Rectal smooth muscle tissue (tissue), 1 donor: ENCODE results near the gene DBNL.

Experiments used
- H3K27ac ChIP-seq: one replicate; pipeline ENCODE4 v1.7.0; 2013; ENCODE audit warnings: low read depth, low read length, inconsistent platforms
- H3K27me3 ChIP-seq: one replicate; pipeline ENCODE4 v1.7.0; 2013; ENCODE audit warnings: low read length; ENCODE audit not compliant: control insufficient read depth, insufficient read depth
- H3K36me3 ChIP-seq: one replicate; pipeline ENCODE4 v1.7.0; 2013; ENCODE audit warnings: low read length; ENCODE audit not compliant: control insufficient read depth, insufficient read depth
- H3K4me1 ChIP-seq: one replicate; pipeline ENCODE4 v1.7.0; 2013; ENCODE audit warnings: low read length; ENCODE audit not compliant: control insufficient read depth, insufficient read depth
- H3K4me3 ChIP-seq: one replicate; pipeline ENCODE4 v1.7.0; 2013; ENCODE audit warnings: low read length
- H3K9ac ChIP-seq: one replicate; pipeline ENCODE4 v1.7.0; 2013; ENCODE audit warnings: low read length

Gene DBNL

DNA sequence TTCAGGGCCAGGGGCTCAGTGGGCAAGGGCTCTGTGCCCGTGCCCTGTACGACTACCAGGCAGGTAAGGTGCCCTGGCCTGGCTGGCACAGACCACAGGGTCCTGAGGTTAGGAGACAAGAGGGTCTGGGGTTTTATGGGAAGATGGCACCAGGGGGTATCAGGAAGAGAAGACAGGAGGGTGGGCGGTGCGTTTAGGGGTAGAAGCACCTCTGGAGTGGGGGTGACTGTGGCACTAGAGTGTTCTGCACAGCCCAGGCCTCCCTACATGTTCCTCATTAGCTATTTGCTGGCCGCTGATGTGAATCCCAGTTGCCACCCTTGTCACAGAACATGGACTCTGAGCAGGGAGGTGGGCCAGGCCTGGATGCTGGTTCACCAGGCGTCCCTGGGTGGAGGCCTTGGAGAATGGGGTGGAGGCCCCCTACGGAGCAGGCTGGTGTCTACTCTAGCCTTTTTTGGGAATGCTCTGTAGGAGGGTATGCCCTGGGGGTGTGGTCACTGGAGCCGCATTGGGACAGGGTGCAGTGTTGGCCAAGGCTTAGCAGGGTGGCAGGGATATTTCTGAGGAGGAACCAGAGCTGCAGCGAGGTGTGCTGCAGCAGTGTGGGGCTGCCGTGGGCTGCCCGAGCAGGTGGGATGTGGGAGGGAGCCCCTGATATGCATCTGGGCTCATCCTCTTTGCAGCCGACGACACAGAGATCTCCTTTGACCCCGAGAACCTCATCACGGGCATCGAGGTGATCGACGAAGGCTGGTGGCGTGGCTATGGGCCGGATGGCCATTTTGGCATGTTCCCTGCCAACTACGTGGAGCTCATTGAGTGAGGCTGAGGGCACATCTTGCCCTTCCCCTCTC lies 15.8 kb downstream of the DBNL start:
- no peaks in the 10 kb centered on the region for H3K27me3 ChIP-seq
- H3K36me3 ChIP-seq = peaks cover 40% of the 10 kb centered on the region
- H3K4me1 ChIP-seq = peaks cover 2% of the 10 kb centered on the region
- H3K27ac ChIP-seq = no peak overlapping the region
- H3K9ac ChIP-seq = no peak overlapping the region
- no peak overlapping the region for H3K4me3 ChIP-seq

DNA sequence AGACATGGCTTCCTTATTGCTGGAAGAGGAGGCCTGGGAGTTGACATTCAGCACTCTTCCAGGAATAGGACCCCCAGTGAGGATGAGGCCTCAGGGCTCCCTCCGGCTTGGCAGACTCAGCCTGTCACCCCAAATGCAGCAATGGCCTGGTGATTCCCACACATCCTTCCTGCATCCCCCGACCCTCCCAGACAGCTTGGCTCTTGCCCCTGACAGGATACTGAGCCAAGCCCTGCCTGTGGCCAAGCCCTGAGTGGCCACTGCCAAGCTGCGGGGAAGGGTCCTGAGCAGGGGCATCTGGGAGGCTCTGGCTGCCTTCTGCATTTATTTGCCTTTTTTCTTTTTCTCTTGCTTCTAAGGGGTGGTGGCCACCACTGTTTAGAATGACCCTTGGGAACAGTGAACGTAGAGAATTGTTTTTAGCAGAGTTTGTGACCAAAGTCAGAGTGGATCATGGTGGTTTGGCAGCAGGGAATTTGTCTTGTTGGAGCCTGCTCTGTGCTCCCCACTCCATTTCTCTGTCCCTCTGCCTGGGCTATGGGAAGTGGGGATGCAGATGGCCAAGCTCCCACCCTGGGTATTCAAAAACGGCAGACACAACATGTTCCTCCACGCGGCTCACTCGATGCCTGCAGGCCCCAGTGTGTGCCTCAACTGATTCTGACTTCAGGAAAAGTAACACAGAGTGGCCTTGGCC lies 16.6 kb downstream of the DBNL start:
- H3K4me1 ChIP-seq = peaks cover 9% of the 10 kb centered on the region
- no peak overlapping the region for H3K9ac ChIP-seq
- H3K36me3 ChIP-seq = peaks cover 40% of the 10 kb centered on the region
- no peak overlapping the region for H3K4me3 ChIP-seq
- no peak overlapping the region for H3K27ac ChIP-seq
- H3K27me3 ChIP-seq = no peaks in the 10 kb centered on the region

DNA sequence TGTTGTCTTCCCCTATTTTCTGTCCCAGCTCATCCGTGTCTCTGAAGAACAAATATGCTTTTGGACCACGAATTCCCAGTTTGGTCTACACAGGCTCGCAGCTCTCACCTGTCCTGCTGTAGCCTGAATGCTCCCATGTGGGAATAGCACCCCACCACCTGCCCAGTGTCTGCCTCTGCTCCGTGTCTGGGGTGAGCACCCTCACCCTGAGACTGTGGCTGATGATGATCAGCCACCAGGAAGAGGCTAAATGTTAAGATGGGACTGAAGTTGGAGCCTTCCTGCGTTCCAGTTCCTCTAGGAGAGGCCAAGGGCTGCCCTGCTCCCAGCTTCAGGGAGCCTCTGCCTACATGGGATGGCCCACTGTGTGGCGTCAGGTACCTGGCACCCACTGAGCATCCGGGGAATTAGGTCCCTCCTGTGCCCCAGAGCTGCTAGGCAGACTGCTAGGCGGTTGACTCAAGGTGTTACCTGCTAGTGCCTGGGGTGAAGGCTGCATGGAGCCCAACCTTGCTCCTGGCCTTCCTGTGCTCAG lies 17.2 kb downstream of the DBNL start:
- Histone ChIP-seq H3K4me3 (no peak overlapping the region), H3K9ac (no peak overlapping the region), H3K27ac (no peak overlapping the region), H3K4me1 (peaks cover 9% of the 10 kb centered on the region), H3K27me3 (no peaks in the 10 kb centered on the region), H3K36me3 (peaks cover 37% of the 10 kb centered on the region)

DNA sequence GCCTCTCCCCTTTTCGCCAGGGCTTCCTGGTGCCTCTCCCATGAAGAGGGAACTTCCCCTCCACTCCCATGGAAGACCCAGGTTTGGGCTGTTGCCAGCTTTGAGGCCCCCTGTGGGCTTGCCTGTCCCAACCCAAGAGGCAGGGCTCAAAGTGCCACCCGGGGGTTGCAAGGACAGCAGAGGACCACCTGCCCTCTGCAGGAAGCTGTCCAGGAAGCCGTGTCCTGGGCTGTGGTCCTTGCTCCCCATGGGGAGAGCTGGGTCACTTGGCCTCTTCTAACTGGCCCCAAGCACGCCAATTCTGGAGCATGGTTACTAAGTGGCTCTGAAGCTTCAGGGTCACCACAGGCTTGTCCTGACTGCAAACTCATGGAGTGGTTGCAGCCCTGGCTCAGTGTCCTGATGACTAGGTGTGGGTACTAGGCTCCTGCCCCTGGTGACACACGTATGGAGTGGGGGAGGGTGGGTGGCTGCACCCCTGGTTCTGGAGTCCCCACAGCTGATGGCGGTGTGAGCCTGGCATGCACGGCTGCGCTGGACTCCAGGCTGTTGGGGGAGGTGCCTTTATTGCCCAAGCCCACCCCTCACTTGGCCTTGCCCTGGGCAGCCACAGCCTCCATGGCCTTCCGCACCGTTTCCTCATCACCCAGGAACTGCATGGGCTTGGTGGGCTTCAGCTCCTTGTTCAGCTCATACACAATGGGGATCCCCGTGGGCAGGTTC lies 17.8 kb downstream of the DBNL start:
- Histone ChIP-seq H3K9ac (no peak overlapping the region), H3K4me3 (no peak overlapping the region), H3K27ac (no peak overlapping the region), H3K4me1 (peaks cover 9% of the 10 kb centered on the region), H3K36me3 (peaks cover 31% of the 10 kb centered on the region), H3K27me3 (no peaks in the 10 kb centered on the region)

DNA sequence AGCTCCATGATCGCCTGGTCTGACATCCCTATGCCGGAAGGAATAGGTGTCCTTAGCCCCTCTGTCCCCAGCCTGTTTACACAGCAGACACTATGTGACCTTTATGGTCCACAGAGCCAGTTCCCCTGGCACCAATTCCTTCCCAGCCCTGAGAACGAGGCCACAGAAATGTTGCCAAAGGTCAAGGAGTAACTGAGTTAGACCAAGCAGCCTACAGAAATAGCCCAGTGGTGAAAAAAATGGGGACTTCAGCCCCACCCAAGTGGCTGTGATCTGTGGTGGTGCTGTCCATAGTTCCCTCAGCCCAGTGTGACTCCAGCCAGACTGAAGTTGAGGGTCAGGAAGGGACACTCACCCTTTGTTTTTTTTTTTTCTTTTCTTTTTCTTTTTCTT lies 18.4 kb downstream of the DBNL start:
- Histone ChIP-seq H3K27ac (no peak overlapping the region), H3K9ac (no peak overlapping the region), H3K4me3 (no peak overlapping the region), H3K36me3 (peaks cover 27% of the 10 kb centered on the region), H3K27me3 (no peaks in the 10 kb centered on the region), H3K4me1 (peaks cover 9% of the 10 kb centered on the region)

DNA sequence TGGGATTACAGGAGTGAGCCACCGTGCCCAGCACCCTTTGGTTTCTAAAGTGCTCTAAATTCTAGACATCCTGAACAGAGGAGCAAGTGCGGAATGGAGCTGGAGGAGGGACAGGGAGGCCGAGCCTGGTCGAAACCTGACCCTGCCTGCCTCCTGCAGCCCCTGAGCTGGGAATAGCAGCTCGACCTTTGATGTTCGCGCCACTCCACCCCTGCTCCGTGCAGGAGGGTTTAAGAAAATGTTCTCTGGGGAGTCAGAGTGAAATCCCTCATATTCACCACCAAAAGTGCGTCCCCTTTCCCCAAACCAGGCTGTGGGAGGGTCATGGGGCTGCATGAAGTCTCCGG lies 19.0 kb downstream of the DBNL start:
- H3K27ac ChIP-seq = no peak overlapping the region
- peaks cover 9% of the 10 kb centered on the region for H3K4me1 ChIP-seq

DNA sequence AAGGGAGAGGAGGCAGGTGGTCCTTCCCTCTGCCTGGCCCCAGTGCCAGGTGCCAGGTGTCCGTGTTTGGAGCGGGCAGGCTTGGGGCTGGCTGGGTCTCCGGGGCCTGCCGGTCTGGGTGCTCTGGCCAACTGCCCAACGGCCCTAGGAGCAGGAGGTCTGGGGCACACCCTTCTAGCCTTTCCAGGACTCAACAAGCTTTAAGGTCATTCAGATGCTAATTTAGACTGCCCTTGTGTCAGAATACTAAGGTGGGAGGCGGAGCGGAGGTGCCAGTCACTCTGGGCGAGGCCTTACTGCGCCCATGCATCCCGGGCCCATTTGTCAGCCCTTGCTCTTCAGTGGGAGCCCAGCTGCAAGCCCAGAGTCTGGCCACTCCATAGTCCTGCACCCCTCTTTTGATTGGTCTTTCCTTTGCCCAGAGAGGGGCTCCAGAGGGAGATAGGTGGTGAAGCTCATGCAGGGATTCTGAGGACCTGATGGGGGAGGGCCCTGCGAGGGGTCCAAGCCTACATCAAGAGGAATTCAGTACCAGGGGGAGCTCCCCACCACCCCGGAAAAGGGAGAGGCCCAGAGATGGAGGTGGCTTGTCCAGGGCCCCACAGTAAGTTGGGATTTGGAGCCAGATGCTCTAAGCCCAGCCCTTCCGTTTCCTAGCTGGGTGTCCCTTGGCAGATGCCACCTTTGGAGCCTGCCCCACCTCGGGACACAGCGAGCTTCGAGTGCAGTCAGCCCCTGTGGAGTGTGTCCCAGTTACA lies 19.6 kb downstream of the DBNL start:
- H3K4me1 ChIP-seq = peaks cover 9% of the 10 kb centered on the region
- H3K27me3 ChIP-seq = no peaks in the 10 kb centered on the region
- H3K27ac ChIP-seq = no peak overlapping the region
- peaks cover 16% of the 10 kb centered on the region for H3K36me3 ChIP-seq
- H3K4me3 ChIP-seq = no peak overlapping the region
- H3K9ac ChIP-seq = no peak overlapping the region

More for the DNA sequence above, 19.0 kb downstream of the DBNL start:
- Histone ChIP-seq H3K9ac (no peak overlapping the region), H3K27me3 (no peaks in the 10 kb centered on the region), H3K4me3 (no peak overlapping the region), H3K36me3 (peaks cover 21% of the 10 kb centered on the region)

DNA sequence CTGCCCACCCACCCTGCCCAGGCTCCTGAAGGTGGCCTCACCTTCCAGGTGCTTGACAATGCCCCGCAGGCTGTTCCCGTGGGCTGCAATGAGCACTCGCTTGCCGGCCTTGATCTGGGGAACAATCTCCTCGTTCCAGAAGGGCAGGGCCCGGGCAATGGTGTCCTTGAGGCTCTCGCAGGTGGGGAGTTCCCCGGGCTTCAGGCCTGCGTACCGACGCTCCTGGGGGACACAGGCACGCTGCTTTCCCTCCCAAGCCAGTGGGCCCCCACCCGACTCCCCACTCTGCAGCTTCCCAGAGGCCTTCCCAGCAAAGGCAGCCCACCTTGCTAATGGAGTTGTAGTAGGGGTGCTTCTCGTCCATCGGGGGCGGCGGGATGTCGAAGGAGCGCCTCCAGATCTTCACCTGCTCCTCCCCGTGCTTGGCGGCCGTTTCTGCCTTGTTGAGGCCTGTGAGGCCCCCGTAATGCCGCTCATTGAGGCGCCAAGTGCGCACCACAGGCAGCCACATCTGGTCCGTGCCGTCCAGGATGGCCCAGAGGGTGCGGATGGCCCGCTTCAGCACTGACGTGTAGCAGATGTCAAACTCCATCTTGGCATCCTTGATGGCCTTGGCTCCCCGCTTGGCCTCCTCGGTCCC lies 20.4 kb downstream of the DBNL start:
- Histone ChIP-seq H3K27me3 (no peaks in the 10 kb centered on the region), H3K4me1 (peaks cover 9% of the 10 kb centered on the region), H3K9ac (no peak overlapping the region), H3K4me3 (peak overlapping the region; percentile 5), H3K36me3 (peaks cover 11% of the 10 kb centered on the region), H3K27ac (no peak overlapping the region)

DNA sequence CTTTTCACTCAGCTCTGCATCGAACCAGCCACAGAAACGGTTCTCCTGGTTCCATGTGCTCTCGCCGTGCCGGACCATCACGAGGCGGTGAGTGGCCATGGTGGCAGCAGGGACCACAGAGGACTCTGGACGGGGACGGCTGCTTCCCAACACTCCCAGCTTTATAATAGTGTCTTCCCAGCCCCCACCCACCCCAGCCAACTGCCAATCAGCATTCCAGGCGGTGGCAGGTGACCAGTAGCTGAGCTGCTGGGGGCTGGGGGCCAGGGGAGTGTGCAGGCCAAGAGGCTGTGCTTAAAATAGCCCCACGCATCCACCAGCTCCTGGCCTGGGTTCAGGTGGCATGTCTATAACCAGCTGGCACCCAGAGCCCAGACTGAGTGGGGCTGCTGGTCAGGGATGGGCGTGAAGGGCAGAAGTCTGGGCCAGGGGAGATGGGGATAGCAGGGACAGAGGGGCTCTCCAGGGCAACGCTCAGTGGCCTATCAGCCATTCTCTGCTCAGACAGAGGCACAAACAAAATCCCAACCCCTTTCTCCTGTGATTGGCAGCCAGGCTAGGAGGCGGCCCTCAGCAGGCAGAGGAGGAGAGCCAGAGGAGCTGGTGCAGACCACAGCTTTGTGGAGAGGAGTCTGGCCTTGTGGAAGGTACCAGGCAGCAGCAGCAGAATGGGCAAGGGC lies 21.1 kb downstream of the DBNL start, which contains the start of gene PGAM2:
PGAM2 (minus strand) TSS at position 137 of the 680 bp plus-strand sequence; CDS start at position 99, 38 bp downstream.
- Histone ChIP-seq H3K4me1 (peaks cover 9% of the 10 kb centered on the region), H3K4me3 (peak within 1 kb of the TSS; percentile 5), H3K9ac (no peak within 1 kb of the TSS), H3K27ac (no peak within 1 kb of the TSS), H3K27me3 (no peaks in the 10 kb centered on the region), H3K36me3 (peaks cover 5% of the 10 kb centered on the region)

DNA sequence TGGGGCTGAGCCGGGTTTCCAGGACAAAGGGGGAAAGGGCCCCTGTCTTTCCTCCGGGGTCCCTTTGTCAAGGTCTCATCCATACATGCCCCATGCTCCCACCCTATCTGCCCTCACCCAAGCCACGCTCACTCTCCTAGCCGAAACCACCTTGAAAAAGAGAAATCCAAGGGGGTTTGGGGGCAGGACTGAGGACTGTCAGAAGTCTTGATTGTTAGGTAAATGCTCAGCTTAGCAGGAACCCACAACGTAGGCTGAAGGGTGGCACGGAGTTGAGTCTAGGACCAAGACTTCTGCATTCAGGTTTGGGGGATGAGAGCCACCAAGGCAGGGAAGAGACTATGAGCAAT lies 21.6 kb downstream of the DBNL start:
- Histone ChIP-seq H3K27ac (no peak overlapping the region), H3K27me3 (no peaks in the 10 kb centered on the region), H3K9ac (no peak overlapping the region), H3K4me3 (no peak overlapping the region), H3K36me3 (no peaks in the 10 kb centered on the region), H3K4me1 (peaks cover 9% of the 10 kb centered on the region)

DNA sequence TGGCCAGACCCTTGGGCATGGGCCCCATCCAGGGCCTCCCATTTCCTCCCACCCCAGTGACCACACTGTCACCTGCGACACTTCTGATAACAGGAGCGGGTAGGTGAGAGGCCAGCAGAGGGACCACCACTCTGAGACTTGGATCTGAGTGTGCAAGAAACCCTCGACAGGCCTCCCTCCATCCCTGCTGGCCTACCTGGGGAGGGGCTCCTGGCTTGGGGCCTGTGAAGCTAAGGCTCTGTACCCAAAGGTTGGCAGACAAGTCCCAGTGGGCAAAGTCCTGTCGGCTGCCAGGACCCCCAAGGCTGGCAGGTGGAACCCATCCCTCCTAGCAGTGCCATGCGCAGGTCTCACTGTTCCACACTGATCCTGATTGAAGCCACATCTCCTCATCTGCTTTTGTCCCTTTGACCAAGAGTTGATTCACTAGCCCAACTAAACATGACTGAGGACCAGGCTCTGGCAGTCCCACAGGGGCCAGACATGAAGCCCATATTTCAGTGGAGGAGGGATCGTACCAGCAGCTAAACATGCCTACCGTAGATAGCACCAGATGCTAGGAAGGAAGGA lies 22.1 kb downstream of the DBNL start:
- Histone ChIP-seq H3K27me3 (no peaks in the 10 kb centered on the region), H3K4me3 (no peak overlapping the region), H3K36me3 (no peaks in the 10 kb centered on the region), H3K27ac (no peak overlapping the region), H3K4me1 (peaks cover 9% of the 10 kb centered on the region), H3K9ac (no peak overlapping the region)
